NCI-H1694 treated with DMSO at 0.1 percent for 48 hours (cell line): ENCODE results near the gene PGLYRP1.
A peak's percentile ranks its signal among the peaks of the same experiment; 100 is the strongest.

Source experiments
- DNase-seq: peaks from one replicate; lab custom pipeline; 2025; lab: John Stamatoyannopoulos, UW

The PGLYRP1 gene

DNA sequence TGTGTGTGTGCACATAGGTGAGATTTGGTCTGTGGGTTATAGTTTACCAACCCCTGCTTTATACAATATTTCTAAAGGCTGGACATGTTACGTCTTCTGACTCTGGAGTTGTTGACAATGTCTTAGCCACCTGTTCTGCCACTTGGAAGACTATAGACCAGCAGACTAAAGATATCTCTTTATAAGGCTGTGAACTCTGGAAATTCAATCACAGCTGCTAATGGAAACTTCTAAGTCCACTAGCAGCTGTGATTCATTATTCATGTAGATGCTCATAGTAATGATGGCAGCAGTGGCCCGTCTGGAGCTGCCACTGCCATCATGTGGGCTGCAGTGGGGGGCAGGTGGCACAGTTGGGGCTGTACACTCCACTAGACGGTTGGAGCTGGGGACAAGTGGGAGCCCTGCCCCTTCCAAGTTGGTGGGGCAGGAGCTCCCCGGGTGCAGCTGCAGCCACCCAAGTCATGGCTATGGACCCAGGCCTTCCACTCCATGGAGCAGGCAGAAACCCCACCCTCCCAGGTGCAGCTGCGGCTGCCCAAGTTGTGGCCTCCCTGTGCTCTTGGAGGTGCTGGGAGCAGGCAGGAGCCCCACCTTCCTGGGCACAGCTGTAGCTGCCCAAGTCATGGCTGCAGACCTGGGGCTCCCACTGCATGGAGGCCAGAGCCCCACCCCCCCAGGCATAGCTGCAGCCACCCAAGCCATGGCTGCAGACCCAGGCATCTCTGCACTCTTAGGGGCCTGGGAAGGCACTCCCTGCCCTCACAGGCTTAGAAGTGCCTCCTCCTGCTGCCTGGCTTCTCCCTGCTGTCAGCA is 9.1 kb upstream of the PGLYRP1 start:
- DNase-seq = no peak

DNA sequence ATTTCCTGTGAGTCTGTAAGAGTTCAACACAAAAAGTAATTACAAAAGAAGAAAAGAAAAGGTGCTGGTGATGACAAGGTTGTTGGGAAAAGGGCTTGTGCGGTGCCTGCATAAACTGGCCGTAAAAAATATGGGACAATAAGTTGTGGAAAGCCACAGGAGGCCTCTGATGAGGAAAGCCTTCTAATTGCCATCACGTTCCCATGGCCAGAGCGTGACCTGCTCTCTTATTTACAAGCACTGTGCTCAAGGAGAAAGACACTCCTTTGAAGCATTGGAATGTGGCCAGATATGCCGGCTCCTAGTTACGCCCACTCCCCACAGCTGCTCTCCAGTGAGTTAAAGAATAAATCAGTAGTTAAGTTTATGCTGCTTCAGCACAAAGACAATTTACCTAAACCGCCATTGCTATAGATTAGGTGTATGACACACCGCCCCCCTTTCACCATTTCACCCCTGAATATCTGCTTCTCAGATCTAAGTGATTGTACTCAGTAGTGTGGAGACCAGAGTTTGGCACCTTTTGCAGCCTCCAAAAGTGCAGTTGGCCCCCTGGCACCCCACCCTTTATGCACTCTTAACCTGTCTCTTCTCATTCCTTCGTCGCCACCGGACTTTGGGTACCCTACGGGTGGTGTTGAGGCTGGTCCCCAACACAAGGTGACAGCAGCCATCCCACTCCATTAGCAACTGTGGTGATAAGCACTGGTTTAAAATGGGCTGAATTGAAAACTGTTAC is 8.1 kb upstream of the PGLYRP1 start:
- no peak for DNase-seq

DNA sequence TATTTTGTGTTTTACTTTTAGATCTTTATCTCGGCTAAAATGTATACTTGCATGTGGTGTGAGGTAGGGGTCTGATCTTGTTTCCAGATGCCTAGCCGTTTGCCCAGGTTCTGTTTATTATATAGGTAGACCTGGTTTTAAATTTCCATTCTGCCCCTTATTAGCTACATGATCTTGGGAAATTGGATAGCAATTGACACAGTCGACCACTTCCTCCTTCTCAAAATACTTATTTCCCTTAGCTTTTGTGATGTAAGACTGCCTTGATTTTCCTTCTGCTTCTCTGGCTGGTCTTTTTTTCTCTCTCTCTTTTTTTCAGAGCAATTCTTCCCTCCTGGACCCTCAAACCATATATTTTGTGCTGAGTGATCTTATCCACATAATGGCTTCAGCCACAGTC is 3.0 kb upstream of the PGLYRP1 start:
- no peak for DNase-seq

DNA sequence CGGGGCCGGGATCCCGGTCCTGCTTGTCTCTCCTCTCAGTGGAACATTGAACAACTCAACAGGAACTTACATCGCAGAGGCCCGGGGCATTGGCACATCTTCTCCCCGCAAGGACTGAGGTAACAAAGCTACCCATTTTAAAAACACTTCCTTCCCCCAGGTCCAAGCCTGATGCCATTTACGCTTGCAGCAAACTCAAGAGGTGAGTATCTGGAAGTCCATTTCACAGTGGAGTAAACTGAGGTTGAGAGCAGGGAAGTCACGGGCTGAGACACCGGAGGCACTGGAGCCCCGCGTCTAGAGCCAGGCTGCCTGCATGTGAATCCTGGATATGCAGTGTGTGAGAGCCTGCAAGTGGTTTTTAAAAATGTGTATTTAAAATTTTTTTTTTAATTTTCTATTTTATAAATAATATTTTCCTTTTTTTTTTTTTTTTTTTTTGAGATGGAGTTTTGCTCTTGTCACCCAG is 492 bp upstream of the PGLYRP1 start:
- DNase-seq = no peak

DNA sequence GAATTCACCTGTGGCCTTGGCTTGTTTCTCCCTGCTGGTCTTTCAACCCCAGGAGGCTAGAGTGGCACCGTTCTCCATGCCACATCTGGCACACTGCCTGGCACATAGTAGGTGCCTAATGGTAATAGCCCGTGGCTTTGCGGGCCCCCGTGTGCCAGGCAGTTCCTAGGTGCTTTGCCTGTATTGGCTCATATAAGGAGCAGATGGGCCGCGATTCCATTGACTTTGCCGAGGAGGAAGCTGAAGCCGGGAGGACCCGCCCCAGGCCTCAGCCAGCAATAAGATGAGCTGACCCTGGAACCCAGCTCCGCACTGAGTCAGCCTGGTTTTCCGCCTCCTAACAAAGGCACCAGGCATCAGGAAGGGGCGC is 807 bp downstream of the PGLYRP1 start:
- DNase-seq = no peak

DNA sequence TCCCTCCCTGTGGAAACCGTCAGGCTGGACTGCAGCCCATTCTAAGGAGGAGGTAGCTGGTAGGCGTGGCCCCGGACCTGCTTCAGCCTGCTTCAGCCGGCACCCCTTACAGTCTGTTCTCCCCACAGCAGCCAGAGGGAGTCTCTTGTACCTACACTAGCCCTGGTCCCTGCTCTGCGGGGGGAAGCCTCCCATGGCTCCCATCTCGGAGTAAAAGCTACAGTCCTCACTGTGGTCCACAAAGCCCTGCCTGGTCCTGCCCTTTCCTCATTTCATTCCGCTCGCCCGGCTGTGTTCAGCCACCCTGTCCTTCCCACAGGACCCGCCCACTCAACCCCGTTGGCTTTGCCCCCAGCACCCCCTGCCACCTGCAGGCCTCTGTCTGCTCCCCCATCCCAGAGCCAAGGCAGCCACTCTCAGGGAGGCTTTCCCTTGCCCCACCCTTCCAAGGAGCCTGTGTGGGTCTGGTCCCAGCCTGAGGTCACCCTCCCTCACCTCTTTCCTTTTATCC is 1.3 kb downstream of the PGLYRP1 start:
- no peak for DNase-seq

DNA sequence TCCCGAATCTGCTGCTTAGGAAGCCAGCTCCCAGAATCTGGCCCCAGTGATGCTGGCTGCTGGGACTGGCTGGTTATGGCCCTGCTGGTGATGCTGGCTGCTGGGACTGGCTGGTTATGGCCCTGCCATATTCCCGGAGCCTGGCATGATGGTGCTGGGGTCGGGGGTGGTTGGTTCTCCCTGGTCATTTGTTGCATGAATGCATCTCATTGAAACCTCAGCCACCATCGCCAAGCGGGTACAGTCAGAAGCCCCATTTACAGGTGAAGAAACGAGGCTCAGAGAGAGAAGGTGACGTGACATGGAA is 2.1 kb downstream of the PGLYRP1 start:
- DNase-seq = no peak

DNA sequence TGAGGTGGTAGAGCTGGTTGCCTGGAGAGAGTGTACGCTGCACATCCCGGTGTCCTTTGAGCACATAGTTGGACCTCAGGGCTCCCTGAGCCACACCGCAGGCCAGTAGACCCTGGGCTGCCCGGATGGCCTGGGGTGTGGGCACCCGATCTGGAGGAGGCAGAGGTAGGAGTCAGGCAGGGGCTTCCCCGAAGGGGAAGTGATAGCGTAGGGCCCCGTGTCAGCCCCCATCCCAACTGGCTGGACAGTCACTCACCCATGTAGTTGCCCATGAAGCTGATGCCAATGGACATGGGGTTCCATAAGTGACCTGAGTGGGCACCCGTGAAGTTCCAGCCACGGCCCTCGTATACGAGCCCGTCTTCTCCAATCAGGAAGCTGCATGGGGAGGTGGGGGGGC is 3.6 kb downstream of the PGLYRP1 start:
- no peak for DNase-seq

DNA sequence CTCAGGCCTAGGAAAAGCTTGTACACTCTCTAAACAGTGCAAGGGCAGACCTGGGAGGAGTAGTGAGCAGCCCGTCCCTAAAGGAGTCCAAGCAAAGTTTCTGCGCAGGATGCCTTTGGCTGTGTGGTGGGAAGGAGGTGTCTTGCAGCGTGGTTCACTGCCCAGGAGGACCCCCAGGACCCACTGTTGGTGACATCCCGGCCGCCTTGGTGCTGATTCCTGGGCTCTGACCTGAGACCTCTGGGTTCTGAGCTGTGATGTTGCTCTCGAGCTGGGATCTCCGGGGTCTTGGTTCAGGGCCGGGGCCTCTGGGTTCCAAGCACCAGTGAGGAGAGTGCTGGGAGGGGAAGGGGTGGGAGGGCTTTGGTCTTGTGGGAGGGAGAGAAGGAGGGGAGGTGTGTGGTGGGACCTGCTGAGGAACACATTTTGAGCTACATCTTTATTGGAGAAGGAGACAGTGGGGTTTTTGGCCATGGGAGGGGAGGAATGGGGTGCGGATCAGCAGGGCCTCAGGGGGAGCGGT is 4.1 kb downstream of the PGLYRP1 start:
- DNase-seq = no peak

DNA sequence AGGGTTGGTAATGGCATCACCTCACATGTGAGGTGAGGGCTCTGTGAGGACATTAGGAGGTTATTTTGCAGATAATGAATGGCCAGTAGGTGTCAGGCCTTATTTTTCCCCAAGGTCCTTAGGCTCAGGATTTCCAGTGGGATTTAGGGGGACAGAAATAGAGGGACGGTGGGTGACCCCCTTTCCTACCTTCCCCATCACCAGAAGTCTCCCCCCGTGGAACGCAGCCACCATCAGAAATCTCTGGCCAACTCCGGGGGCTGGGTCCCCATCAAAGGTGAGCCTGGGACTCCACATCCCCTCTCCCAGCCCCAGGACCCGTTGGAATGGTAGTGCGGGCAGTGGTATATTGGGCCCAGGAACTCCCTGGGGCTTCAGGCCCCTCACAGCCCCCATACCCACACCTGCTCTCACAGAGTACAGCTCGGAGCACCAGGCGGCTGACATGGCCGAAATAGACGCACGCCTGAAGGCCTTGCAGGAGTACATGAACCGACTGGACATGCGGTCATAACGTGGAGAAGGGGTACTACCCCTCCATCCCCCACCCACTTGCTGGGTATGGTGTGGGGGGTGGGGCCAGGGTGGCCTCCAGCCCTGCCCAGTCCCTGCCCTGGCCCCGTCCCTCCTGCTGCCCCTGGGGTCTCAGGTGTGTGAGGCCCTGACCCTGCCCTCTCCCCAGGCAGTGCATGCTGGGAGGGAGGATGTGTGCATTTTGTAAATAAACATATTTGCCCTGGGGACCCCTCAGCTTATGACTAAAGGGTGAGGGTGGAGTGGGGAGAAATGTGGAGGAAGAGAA is 4.8 kb downstream of the PGLYRP1 start:
- no peak for DNase-seq

DNA sequence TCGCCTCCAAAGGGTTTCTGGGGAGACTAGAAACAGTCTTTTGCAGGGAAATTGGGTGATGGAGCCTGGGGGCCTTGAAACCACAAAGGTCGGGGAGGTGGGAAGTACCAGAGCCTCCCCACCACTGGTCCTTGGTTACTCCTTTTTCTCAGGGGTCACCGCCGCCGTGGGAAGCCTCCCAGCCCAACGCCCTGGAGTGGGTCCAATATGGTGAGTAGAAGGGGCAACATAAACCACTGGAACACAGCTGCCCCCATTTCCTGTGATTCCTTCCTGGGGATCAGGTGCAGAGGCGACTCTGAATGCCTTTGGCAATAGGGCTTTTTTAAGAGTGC is 5.8 kb downstream of the PGLYRP1 start:
- no peak for DNase-seq

DNA sequence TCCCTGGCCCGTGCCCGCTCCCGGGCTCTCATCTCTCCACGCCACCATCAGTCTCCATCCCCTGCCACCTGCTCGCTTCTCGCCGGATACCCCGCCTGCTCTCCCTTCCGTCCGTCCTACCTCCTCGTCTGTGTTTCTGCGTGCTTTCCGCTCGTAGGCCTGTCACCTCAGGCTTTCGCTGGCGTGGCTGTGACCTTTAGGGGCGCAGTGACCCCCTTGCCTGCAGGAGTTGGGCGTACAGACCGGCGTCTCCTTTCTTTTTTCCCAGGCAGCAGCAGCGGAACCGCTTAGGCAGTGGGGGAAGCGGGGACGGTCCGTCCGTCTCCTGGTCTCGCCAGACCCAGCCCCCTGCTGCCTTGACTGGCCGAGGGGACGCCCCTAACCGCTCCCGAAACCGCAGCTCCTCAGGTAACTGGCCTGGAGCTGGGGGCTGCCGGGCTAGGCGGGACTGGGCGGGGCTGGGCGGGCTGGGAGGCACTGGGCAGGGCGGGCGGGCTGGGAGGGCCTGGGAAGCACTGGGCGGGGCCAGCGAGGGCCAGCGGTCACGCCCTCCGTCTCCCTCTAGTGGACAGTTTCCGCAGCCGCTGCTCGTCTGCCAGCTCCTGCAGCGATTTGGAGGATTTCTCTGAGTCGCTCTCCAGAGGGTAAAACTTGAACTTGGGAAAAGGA is 6.3 kb downstream of the PGLYRP1 start:
- DNase-seq = peak; percentile 56

DNA sequence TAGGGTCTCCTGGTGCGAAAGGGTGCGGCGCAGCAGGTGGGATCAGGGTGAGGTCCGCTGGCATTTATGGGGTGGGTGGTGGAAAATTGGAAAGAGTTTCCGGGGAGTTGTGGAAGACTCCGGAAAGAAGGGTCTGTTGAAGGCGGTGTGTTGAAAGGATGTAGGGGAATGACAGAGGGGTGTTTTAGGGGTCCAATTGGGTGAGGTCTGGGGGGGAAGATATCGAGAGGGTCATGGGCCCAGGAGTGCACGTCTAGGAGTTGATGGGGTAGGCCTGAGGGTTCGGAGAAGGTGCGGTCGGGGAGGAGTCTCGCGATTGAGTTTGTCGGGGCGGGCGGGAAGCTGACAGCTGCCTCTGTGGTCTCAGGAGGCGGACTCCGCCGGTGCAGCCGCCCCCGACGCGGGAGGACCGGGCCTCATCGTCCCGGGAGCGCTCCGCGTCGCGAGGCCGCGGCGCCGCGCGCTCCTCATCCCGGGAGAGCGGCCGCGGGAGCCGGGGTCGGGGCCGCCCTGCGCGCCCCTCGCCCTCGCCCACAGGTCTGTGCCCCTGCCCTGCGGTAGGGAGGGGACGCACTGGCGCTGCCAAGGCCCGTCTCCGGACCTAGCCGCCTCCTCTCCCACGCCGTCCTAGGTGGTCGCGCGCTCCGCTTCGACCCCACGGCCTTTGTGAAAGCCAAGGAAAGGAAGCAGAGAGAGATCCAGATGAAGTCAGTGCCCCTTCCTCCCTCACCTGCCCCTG is 7.0 kb downstream of the PGLYRP1 start:
- peak; percentile 9 for DNase-seq

DNA sequence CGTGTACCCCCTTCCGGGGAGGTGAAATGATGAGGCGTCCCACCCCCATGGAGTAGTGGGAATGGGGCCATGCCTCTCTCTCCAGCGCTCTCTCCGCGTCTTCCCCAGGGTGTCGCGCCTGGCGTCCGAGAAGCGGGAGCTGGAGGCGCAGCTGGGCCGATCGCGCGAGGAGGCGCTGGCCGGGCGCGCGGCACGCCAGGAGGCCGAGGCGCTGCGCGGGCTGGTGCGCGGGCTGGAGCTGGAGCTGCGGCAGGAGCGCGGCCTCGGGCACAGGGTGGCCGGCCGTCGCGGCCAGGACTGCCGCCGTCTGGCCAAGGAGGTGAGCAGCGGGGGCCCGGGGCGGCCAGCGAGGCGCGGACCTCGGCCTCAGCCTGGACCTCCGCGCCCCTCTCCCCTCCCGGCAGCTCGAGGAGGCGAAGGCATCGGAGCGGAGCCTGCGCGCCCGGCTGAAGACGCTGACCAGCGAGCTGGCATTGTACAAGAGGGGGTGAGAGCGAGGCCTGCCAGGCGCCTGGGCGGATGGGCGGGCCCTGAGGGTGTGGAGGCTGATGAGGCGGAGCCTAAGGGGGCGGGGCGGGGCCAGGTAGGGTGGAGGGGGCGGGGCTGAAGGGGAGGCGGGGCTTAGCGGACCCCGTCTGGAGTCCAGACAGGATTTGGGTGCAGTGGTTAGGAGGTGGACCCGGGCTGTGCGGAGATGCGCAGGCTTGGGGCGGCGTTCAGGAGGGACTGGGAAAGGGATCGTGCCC is 7.7 kb downstream of the PGLYRP1 start:
- no peak for DNase-seq

DNA sequence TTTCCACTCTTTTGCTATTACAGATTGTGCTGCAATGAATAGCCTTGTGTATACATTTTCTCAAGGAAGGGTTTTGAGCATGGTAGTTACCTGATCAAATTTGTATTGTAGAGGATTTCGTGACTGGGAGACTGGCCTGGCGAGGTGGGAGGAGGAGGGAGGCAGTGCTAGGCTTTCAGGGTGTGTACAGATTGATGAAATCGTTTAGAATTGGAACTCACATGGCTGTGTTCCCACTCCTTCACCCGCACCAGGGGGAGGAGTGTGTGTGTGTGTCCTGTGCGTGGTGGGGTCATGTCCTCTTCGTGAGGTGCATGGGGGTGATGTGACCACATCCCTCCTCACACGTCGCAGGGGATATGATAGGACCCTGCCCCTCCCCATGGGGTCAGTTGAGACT is 8.3 kb downstream of the PGLYRP1 start:
- no peak for DNase-seq

DNA sequence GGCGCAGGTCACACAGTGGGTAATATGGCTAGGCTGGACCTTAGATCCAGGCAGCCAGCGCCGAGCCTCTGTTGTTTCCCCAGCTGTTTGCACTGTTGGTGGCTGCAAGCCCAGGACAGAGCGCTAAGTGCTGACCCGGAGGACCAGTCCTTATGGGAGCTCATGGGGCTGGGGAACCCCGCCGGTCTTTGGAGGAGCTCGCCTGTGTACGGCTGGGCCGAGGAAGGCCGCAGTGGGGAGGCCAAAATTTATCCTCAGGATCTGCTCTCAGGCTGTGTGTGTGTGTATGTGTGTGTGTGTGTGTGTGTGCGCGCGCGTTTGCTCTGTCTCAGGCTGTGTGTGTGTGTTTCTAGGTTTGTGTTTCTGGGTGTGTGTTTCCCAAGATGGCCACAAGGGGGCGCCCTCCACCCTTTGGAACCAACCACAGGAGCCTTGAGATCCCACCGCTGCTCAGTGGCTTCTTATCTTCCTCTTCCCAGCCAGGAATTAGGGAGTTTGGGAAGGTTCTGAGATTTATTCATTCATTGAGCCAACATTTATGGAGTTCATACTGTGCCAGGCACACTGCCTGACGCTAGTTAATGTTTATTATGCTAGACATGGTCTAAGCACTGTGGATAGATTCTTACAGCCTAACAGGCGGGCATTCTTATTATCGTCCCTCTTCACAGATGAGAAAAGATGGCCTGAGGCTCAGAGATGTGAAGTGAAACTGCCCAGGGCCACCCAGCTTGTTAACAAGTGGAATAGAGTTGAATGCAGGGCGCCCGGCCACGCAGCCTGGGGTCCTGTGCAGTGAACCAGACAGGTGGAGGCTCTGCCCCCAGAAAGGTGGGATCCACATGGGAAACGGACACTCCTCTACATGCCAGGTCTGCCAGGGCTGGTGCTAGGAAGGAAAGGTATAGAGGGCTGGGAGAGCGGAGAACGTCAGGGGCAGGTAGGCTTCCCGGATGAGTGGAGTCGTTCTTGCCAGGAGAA is 13.0 kb downstream of the PGLYRP1 start:
- DNase-seq = peak; percentile 59

DNA sequence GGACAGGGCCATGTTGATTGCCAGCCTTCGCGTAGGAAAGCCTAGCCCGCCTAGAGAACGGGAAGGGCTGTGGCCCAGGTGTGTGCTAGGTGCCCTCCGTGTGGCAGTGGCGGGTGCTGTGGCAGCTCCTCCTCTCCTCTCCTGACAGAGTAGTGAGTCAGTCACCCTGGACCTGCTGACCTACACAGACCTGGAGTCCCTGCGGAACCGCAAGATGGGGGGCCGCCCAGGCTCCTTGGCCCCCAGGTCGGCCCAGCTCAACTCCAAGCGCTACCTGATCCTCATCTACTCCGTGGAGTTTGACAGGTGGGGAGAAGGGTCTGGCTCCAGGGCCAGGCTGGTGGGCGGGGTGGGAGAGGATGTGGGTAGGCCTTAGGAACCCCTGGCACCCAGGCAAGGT is 16.4 kb downstream of the PGLYRP1 start:
- no peak for DNase-seq

DNA sequence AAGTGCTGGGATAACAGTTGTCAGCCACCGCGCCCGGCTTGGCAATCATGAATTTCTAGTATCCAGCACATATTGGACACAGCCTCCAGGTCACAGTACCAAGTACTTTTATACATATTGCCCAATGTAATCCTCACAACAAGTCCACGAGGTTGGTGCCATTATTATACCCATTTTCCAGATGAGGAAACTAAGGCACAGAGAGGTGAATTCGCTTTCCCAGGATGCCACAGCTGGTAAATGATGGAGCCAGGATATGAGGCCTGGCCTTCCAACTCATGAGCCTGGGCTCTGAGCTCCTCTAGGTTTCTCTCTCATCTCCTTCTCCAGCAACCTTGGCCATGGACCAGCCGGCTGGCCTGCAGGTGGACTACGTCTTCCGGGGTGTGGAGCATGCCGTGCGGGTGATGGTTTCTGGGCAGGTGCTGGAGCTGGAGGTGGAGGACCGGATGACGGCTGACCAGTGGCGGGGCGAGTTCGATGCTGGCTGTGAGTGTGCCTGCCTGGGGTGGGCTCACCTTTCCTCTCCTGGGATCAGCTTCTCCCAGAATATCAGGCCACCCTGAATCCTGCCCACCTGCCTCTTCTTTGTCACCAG is 20.1 kb downstream of the PGLYRP1 start:
- DNase-seq = no peak
